Measurements from ENCODE around the gene ABCA5. TPM values are rescaled to one million over a fixed set of nuclear protein-coding genes. Genes with fewer than 3 reads are reported as not detected.
"Not testable (repeated sequence)": the region's sequence is repeated elsewhere in the genome, so short reads cannot be mapped to it uniquely, and the experiment has no call there.

ABCA5 gene
- polyA plus RNA-seq, 4 donors: 11.4 to 38.4 (median 29.8) TPM

- DNase-seq (ENCODE audit: low read depth in 4 of 4, low spot score in 3 of 4): no peak
Measured at GRCh38 chr17:69333561-69333960, 6.6 kb upstream of the ABCA5 start.

DNA sequence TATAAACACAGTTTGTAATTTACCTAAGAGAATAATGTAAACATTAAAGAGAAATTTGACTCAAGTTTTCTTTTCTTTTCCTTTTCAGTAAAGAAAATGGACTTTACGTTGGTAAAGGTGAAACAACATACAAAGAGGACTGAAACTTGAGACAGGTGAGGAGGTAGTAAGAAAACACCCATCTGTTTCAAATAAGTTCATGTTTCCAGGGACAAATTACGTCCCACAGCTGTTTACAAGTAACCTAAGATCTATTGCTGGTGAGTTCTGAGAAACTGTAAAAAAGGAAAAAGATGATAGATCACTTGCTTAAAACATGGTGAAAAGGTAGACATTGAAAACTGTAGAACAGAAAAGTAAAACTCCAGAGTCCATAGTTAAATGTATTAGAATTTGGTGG, 4.8 kb upstream of the ABCA5 start:
- no peak for DNase-seq (ENCODE audit: low read depth in 4 of 4, low spot score in 3 of 4)

- DNase-seq (ENCODE audit: low read depth in 4 of 4, low spot score in 3 of 4): no peak
Measured at GRCh38 chr17:69326377-69327059, 415 bp downstream of the ABCA5 start.

GRCh38 chr17:69325518-69326376, 1.2 kb downstream of the ABCA5 start:
- no peak for DNase-seq (ENCODE audit: low read depth in 4 of 4, low spot score in 3 of 4)

- DNase-seq (ENCODE audit: low read depth in 4 of 4, low spot score in 3 of 4): no peak
Measured at GRCh38 chr17:69323806-69324205, 3.1 kb downstream of the ABCA5 start.

- DNase-seq (ENCODE audit: low read depth in 4 of 4, low spot score in 3 of 4): no peak
Measured at GRCh38 chr17:69320908-69321238, 6.1 kb downstream of the ABCA5 start.

- no peak for DNase-seq (ENCODE audit: low read depth in 4 of 4, low spot score in 3 of 4)
Measured at GRCh38 chr17:69320210-69320907, 6.6 kb downstream of the ABCA5 start.

- no peak for DNase-seq (ENCODE audit: low read depth in 4 of 4, low spot score in 3 of 4)
Measured at GRCh38 chr17:69317625-69318024, 9.3 kb downstream of the ABCA5 start.

DNA sequence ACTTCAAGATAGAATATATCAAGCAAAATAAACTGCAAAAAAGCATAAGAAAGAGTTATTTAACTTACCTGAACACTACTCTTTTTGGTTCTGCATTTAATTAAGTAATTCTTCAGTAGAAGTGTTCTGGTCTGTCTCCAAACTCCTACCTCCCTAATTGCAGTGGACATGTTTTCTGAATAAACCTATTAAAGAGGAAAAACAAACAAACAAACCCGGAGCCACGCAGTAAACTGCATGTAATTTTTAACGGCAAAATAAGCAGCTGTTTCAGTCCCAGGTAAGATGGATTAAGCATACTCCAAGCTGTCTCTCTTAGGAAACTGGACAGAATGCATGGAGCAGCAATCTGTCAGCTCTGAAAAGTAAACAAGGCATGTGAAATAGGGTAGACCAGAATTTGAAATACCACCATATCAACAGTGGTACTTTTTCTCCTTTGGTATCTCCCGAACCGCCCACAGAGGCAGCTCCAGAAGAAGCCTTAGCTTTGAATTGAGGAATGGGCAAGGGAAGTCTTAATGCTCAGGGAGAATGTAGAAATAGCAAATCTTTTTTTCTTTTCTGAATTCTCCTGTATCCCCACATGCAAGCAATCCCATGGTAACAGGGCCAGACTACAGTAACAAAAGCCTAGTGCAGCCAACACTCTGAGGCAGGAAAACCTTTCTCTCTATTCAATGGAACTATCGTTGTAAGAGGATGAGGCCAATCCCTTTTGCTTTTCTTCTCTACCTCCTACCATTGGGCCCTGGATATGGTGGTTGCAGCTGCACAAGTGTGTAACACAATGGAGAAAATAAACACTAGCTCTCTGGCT, 12.5 kb downstream of the ABCA5 start:
- no peak for DNase-seq (ENCODE audit: low read depth in 4 of 4, low spot score in 3 of 4)

GRCh38 chr17:69305177-69305576, 21.8 kb downstream of the ABCA5 start:
- DNase-seq (ENCODE audit: low read depth in 4 of 4, low spot score in 3 of 4): no peak

- DNase-seq (ENCODE audit: low read depth in 4 of 4, low spot score in 3 of 4): no peak
Measured at GRCh38 chr17:69302682-69303081, 24.3 kb downstream of the ABCA5 start.

DNA sequence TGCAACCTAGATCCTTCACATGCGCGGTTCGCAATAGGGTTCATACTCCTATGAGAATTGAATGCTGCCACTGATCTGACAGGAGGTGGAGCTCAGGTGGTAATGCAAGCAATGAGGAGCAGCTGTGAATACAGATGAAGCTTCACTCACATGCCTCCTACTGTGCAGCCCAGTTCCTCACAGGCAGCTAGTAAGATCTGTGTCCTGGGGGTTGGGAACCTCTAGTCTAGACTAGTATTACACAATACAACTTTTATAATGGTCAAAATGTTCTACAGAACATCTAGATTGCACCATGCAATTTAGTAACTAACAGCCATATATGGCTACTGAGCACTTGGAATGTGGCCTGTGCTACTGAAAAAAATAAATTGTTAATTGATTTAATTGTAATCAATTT, 26.7 kb downstream of the ABCA5 start:
- DNase-seq (ENCODE audit: low read depth in 4 of 4, low spot score in 3 of 4): no peak

DNA sequence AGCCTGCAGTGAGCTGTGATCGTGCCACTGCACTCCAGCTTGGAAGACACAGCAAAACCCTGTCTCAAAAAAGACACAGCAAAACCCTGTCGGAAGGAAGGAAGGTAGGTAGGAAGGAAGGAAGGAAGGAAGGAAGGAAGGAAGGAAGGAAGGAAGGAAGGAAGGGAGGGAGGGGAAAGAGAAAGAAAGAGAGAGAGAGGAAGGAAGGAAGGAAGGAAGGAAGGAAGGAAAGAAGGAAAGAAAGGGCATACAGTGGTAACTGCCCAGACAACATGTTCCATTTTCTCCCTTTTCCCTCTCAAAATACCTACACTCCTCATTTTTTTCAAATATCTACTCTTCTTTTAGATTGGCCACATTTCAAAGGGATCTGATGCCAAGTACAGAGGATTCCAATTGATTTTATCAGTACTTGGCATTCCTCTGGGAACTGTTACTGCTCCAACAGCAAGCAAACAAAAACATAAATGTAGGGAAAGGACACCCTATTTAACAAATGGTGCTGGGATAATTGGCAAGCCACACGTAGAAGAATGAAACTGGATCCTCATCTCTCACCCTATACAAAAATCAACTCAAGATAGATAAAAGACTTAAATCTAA, 28.7 kb downstream of the ABCA5 start:
- not testable (repeated sequence) for DNase-seq (ENCODE audit: low read depth in 4 of 4, low spot score in 3 of 4)

- DNase-seq (ENCODE audit: low read depth in 4 of 4, low spot score in 3 of 4): no peak
Measured at GRCh38 chr17:69287168-69287567, 39.8 kb downstream of the ABCA5 start.

DNA sequence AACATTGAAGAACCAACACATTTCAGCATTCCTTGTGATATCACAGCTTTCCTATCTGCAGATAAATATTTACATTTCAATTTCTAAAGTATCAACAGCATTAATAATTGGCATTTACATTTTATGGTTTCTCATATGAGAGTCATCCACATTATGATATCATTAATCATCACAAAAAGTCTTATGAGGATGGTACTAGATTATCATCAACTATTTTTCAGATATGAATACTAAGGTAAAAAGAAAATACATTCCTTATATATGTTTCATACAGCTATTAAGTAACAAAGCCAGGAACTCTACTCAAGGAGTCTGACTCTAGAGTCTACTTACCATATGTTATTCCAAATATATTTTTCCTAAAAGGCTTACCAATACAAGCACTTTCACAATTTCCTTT, 40.7 kb downstream of the ABCA5 start:
- no peak for DNase-seq (ENCODE audit: low read depth in 4 of 4, low spot score in 3 of 4)

GRCh38 chr17:69284646-69285045, 42.3 kb downstream of the ABCA5 start:
- no peak for DNase-seq (ENCODE audit: low read depth in 4 of 4, low spot score in 3 of 4)

DNA sequence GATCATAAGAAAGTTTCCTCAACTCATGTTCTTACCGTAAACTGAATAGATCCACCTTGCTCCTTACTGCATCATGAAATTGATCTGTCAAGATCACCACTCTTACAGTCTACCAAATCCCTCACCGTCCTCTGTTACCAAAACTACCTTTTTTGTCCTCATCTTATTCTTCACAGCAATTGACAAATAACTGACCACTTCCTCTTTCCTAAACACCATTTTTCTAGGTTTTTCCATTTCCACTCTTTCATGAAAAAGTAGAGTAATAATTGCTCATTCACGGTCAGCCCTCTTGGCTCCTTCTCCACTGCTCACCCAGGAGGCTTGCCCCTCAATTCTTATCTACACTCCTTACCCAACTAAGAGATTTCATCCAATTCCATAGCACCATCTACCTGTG, 44.9 kb downstream of the ABCA5 start:
- no peak for DNase-seq (ENCODE audit: low read depth in 4 of 4, low spot score in 3 of 4)

- not testable (repeated sequence) for DNase-seq (ENCODE audit: low read depth in 4 of 4, low spot score in 3 of 4)
Measured at GRCh38 chr17:69276279-69276678, 50.7 kb downstream of the ABCA5 start.

DNA sequence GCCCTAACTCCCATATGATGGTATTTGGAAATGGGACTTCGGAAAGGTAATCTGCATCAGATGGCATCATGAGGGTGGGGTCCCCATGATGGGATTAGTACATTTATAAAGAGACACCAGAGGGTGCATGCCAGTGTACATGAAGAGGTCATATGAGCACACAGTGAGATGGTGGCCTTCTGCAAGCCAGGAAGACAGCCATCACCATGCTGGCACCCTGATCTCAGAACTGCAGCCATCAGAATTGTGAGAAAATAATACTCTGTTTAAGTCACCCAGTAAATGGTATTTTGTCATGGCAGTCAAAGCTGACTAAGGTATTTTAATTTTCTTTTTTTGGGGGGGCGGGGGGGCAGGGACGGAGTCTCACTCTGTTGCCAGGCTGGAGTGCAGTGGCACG, 51.2 kb downstream of the ABCA5 start:
- no peak for DNase-seq (ENCODE audit: low read depth in 4 of 4, low spot score in 3 of 4)

- no peak for DNase-seq (ENCODE audit: low read depth in 4 of 4, low spot score in 3 of 4)
Measured at GRCh38 chr17:69271023-69271422, 55.9 kb downstream of the ABCA5 start.
